Endometrium (tissue), 2 donors: ENCODE data around the gene CRISPLD2.

Experiments used
- FAIRE-seq: peaks from 2 replicates; lab custom pipeline; 2012; peaks lifted over from hg19 to GRCh38; lab: Jason Lieb, UNC
- donor health status: control.
- donor health status: control.

Gene CRISPLD2

GRCh38 chr16:84819644-84820304 lies at the start of gene CRISPLD2:
Gene CRISPLD2 (plus strand): TSS chr16:84819985. CDS start chr16:84838496, 18,511 bp downstream.
- FAIRE-seq = no peak

- FAIRE-seq = no peak
Measured at GRCh38 chr16:84773312-84773711, 46.5 kb upstream of the CRISPLD2 start.

GRCh38 chr16:84774810-84775209 lies 45.0 kb upstream of the CRISPLD2 start:
- no peak for FAIRE-seq

GRCh38 chr16:84775262-84775810 lies 44.4 kb upstream of the CRISPLD2 start:
- no peak for FAIRE-seq

GRCh38 chr16:84777435-84777834 lies 42.4 kb upstream of the CRISPLD2 start:
- FAIRE-seq = no peak

GRCh38 chr16:84778720-84779119 lies 41.1 kb upstream of the CRISPLD2 start:
- no peak for FAIRE-seq

GRCh38 chr16:84780063-84780462 lies 39.7 kb upstream of the CRISPLD2 start:
- FAIRE-seq = no peak

GRCh38 chr16:84780544-84781376 lies 39.0 kb upstream of the CRISPLD2 start:
- no peak for FAIRE-seq

GRCh38 chr16:84782846-84783245 lies 36.9 kb upstream of the CRISPLD2 start:
- FAIRE-seq = no peak

- FAIRE-seq = no peak
Measured at GRCh38 chr16:84785843-84786581, 33.8 kb upstream of the CRISPLD2 start.

- FAIRE-seq = no peak
Measured at GRCh38 chr16:84786605-84787262, 33.1 kb upstream of the CRISPLD2 start.

GRCh38 chr16:84787263-84787622 lies 32.5 kb upstream of the CRISPLD2 start:
- no peak for FAIRE-seq

GRCh38 chr16:84788920-84789391 lies 30.8 kb upstream of the CRISPLD2 start:
- FAIRE-seq = no peak

- no peak for FAIRE-seq
Measured at GRCh38 chr16:84789431-84789830, 30.4 kb upstream of the CRISPLD2 start.

GRCh38 chr16:84790301-84790700 lies 29.5 kb upstream of the CRISPLD2 start:
- no peak for FAIRE-seq

- no peak for FAIRE-seq
Measured at GRCh38 chr16:84791088-84791487, 28.7 kb upstream of the CRISPLD2 start.

- no peak for FAIRE-seq
Measured at GRCh38 chr16:84791501-84791900, 28.3 kb upstream of the CRISPLD2 start.

- no peak for FAIRE-seq
Measured at GRCh38 chr16:84794186-84794585, 25.6 kb upstream of the CRISPLD2 start.

- FAIRE-seq = no peak
Measured at GRCh38 chr16:84794626-84795025, 25.2 kb upstream of the CRISPLD2 start.

- FAIRE-seq = no peak
Measured at GRCh38 chr16:84795329-84796053, 24.3 kb upstream of the CRISPLD2 start.
